ENCODE data around the gene HBA1. TPM values are rescaled to one million over a fixed set of nuclear protein-coding genes. Genes with fewer than 3 reads are reported as not detected.
"Not testable (repeated sequence)": the region's sequence is repeated elsewhere in the genome, so short reads cannot be mapped to it uniquely, and the experiment has no call there.

Gene HBA1
- total RNA-seq, 2 donors from 2014 or later: 1.1 TPM; not detected in 1

DNA sequence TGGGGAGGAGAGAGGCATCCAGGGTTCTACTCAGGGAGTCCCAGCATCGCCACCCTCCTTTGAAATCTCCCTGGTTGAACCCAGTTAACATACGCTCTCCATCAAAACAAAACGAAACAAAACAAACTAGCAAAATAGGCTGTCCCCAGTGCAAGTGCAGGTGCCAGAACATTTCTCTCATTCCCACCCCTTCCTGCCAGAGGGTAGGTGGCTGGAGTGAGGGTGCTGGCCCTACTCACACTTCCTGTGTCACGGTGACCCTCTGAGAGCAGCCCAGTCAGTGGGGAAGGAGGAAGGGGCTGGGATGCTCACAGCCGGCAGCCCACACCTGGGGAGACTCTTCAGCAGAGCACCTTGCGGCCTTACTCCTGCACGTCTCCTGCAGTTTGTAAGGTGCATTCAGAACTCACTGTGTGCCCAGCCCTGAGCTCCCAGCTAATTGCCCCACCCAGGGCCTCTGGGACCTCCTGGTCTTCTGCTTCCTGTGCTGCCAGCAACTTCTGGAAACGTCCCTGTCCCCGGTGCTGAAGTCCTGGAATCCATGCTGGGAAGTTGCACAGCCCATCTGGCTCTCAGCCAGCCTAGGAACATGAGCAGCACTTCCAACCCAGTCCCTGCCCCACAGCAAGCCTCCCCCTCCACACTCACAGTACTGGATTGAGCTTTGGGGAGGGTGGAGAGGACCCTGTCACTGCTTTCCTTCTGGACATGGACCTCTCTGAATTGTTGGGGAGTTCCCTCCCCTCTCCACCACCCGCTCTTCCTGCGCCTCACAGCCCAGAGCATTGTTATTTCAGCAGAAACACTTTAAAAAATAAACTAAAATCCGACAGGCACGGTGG lies 2.3 kb upstream of the HBA1 start:
- not testable (repeated sequence) for H3K4me1 ChIP-seq (ENCODE audit: control insufficient read depth, insufficient read depth, low read length); H3K27ac Mint-ChIP-seq; H3K36me3 Mint-ChIP-seq (ENCODE audit: low read depth); H3K9me3 Mint-ChIP-seq; H3K4me3 Mint-ChIP-seq; H3K36me3 ChIP-seq (ENCODE audit: control insufficient read depth, insufficient read depth, low read length); H3K27ac ChIP-seq (ENCODE audit: low read depth, low read length); DNase-seq; H3K9me3 ChIP-seq (ENCODE audit: control insufficient read depth, low read length); H3K9ac ChIP-seq (ENCODE audit: extremely low read depth, low read length, poor library complexity, severe bottlenecking); H3K4me3 ChIP-seq (ENCODE audit: low read length)
- H3K27me3 Mint-ChIP-seq (ENCODE audit: insufficient read depth): peaks cover 78% of the 10 kb centered on the region
- H3K4me1 Mint-ChIP-seq: peaks cover 16% of the 10 kb centered on the region
- peaks cover 83% of the 10 kb centered on the region for H3K27me3 ChIP-seq (ENCODE audit: control insufficient read depth, insufficient read depth, low read length, poor library complexity, severe bottlenecking)
- 40 to 47% methylated on average over 4 of the region's 13 CpGs for WGBS, 2 experiments (ENCODE audit: insufficient coverage in 1 of 2, insufficient read length in 1 of 2)

DNA sequence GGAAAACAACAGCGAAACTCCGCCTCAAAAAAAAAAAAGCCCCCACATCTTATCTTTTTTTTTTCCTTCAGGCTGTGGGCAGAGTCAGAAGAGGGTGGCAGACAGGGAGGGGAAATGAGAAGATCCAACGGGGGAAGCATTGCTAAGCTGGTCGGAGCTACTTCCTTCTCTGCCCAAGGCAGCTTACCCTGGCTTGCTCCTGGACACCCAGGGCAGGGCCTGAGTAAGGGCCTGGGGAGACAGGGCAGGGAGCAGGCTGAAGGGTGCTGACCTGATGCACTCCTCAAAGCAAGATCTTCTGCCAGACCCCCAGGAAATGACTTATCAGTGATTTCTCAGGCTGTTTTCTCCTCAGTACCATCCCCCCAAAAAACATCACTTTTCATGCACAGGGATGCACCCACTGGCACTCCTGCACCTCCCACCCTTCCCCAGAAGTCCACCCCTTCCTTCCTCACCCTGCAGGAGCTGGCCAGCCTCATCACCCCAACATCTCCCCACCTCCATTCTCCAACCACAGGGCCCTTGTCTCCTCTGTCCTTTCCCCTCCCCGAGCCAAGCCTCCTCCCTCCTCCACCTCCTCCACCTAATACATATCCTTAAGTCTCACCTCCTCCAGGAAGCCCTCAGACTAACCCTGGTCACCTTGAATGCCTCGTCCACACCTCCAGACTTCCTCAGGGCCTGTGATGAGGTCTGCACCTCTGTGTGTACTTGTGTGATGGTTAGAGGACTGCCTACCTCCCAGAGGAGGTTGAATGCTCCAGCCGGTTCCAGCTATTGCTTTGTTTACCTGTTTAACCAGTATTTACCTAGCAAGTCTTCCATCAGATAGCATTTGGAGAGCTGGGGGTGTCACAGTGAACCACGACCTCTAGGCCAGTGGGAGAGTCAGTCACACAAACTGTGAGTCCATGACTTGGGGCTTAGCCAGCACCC lies 1.2 kb upstream of the HBA1 start:
- TF ChIP-seq, protein P1, sequence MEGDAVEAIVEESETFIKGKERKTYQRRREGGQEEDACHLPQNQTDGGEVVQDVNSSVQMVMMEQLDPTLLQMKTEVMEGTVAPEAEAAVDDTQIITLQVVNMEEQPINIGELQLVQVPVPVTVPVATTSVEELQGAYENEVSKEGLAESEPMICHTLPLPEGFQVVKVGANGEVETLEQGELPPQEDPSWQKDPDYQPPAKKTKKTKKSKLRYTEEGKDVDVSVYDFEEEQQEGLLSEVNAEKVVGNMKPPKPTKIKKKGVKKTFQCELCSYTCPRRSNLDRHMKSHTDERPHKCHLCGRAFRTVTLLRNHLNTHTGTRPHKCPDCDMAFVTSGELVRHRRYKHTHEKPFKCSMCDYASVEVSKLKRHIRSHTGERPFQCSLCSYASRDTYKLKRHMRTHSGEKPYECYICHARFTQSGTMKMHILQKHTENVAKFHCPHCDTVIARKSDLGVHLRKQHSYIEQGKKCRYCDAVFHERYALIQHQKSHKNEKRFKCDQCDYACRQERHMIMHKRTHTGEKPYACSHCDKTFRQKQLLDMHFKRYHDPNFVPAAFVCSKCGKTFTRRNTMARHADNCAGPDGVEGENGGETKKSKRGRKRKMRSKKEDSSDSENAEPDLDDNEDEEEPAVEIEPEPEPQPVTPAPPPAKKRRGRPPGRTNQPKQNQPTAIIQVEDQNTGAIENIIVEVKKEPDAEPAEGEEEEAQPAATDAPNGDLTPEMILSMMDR (conservative IDR thresholded peaks at IDR 0.05): no peak
- Histone ChIP-seq H3K36me3 (ENCODE audit: control insufficient read depth, insufficient read depth, low read length) (no peaks in the 10 kb centered on the region), H3K9me3 (ENCODE audit: control insufficient read depth, low read length) (no peaks in the 10 kb centered on the region), H3K4me3 (ENCODE audit: low read length) (no peak overlapping the region), H3K27ac (ENCODE audit: low read depth, low read length) (no peak overlapping the region), H3K9ac (ENCODE audit: extremely low read depth, low read length, poor library complexity, severe bottlenecking) (no peak overlapping the region), H3K4me1 (ENCODE audit: control insufficient read depth, insufficient read depth, low read length) (no peaks in the 10 kb centered on the region), H3K27me3 (ENCODE audit: control insufficient read depth, insufficient read depth, low read length, poor library complexity, severe bottlenecking) (peaks cover 85% of the 10 kb centered on the region)
- Mint-ChIP-seq H3K36me3 (ENCODE audit: low read depth) (no peaks in the 10 kb centered on the region), H3K27ac (no peak overlapping the region), H3K4me3 (peak overlapping the region; percentile 34), H3K4me1 (peaks cover 13% of the 10 kb centered on the region), H3K27me3 (ENCODE audit: insufficient read depth) (peaks cover 80% of the 10 kb centered on the region), H3K9me3 (no peaks in the 10 kb centered on the region)
- DNase-seq: no peak
- WGBS, 2 experiments (ENCODE audit: insufficient coverage in 1 of 2, insufficient read length in 1 of 2): 20 to 54% methylated on average over 1 to 5 of the region's 8 CpGs

DNA sequence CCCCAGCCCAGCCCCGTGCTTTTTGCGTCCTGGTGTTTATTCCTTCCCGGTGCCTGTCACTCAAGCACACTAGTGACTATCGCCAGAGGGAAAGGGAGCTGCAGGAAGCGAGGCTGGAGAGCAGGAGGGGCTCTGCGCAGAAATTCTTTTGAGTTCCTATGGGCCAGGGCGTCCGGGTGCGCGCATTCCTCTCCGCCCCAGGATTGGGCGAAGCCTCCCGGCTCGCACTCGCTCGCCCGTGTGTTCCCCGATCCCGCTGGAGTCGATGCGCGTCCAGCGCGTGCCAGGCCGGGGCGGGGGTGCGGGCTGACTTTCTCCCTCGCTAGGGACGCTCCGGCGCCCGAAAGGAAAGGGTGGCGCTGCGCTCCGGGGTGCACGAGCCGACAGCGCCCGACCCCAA lies 474 bp upstream of the HBA1 start:
- WGBS, 2 experiments (ENCODE audit: insufficient coverage in 1 of 2, insufficient read length in 1 of 2): 1% methylated on average over 11 of the region's 39 CpGs; no CpG with 5 or more reads in 1 of the 2 experiments
- H3K4me1 ChIP-seq (ENCODE audit: control insufficient read depth, insufficient read depth, low read length); H3K36me3 ChIP-seq (ENCODE audit: control insufficient read depth, insufficient read depth, low read length); H3K9me3 ChIP-seq (ENCODE audit: control insufficient read depth, low read length); H3K36me3 Mint-ChIP-seq (ENCODE audit: low read depth); H3K9me3 Mint-ChIP-seq; H3K27ac ChIP-seq (ENCODE audit: low read depth, low read length); H3K9ac ChIP-seq (ENCODE audit: extremely low read depth, low read length, poor library complexity, severe bottlenecking); H3K27ac Mint-ChIP-seq; H3K4me3 ChIP-seq (ENCODE audit: low read length); DNase-seq: not testable (repeated sequence)
- Mint-ChIP-seq H3K27me3 (ENCODE audit: insufficient read depth) (peaks cover 77% of the 10 kb centered on the region), H3K4me3 (peak overlapping the region; percentile 34), H3K4me1 (peaks cover 13% of the 10 kb centered on the region)
- H3K27me3 ChIP-seq (ENCODE audit: control insufficient read depth, insufficient read depth, low read length, poor library complexity, severe bottlenecking): peaks cover 85% of the 10 kb centered on the region

DNA sequence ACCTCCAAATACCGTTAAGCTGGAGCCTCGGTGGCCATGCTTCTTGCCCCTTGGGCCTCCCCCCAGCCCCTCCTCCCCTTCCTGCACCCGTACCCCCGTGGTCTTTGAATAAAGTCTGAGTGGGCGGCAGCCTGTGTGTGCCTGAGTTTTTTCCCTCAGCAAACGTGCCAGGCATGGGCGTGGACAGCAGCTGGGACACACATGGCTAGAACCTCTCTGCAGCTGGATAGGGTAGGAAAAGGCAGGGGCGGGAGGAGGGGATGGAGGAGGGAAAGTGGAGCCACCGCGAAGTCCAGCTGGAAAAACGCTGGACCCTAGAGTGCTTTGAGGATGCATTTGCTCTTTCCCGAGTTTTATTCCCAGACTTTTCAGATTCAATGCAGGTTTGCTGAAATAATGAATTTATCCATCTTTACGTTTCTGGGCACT lies 928 bp downstream of the HBA1 start:
- TF ChIP-seq, protein P1 (conservative IDR thresholded peaks at IDR 0.05): no peak
- Histone ChIP-seq H3K9me3 (ENCODE audit: control insufficient read depth, low read length) (no peaks in the 10 kb centered on the region), H3K27ac (ENCODE audit: low read depth, low read length) (no peak overlapping the region), H3K4me1 (ENCODE audit: control insufficient read depth, insufficient read depth, low read length) (no peaks in the 10 kb centered on the region), H3K36me3 (ENCODE audit: control insufficient read depth, insufficient read depth, low read length) (no peaks in the 10 kb centered on the region), H3K4me3 (ENCODE audit: low read length) (no peak overlapping the region), H3K9ac (ENCODE audit: extremely low read depth, low read length, poor library complexity, severe bottlenecking) (no peak overlapping the region), H3K27me3 (ENCODE audit: control insufficient read depth, insufficient read depth, low read length, poor library complexity, severe bottlenecking) (peaks cover 75% of the 10 kb centered on the region)
- 18 to 24% methylated on average over 6 to 13 of the region's 13 CpGs for WGBS, 2 experiments (ENCODE audit: insufficient coverage in 1 of 2, insufficient read length in 1 of 2)
- Mint-ChIP-seq H3K4me3 (no peak overlapping the region), H3K9me3 (no peaks in the 10 kb centered on the region), H3K4me1 (peaks cover 13% of the 10 kb centered on the region), H3K27me3 (ENCODE audit: insufficient read depth) (peaks cover 67% of the 10 kb centered on the region), H3K36me3 (ENCODE audit: low read depth) (peaks cover 4% of the 10 kb centered on the region), H3K27ac (no peak overlapping the region)
- DNase-seq: peak; percentile 53
